NCI-H146 (cell line): ENCODE results near the gene PEX6.
"Not testable (repeated sequence)": the region's sequence is repeated elsewhere in the genome, so short reads cannot be mapped to it uniquely, and the experiment has no call there.

Experiments used
- DNase-seq: peaks from one replicate; lab custom pipeline; 2025; lab: John Stamatoyannopoulos, UW

PEX6 gene

GRCh38 chr6:42998205-42998604 is 19.2 kb upstream of the PEX6 start:
- not testable (repeated sequence) for DNase-seq

- no peak for DNase-seq
Measured at GRCh38 chr6:42996513-42996912, 17.5 kb upstream of the PEX6 start.

GRCh38 chr6:42993445-42993844 is 14.5 kb upstream of the PEX6 start:
- DNase-seq, result no peak

GRCh38 chr6:42989923-42990322 is 10.9 kb upstream of the PEX6 start:
- no peak for DNase-seq

GRCh38 chr6:42988486-42989020 is 9.6 kb upstream of the PEX6 start:
- no peak for DNase-seq

- DNase-seq, result no peak
Measured at GRCh38 chr6:42987533-42988451, 8.8 kb upstream of the PEX6 start.

- no peak for DNase-seq
Measured at GRCh38 chr6:42984924-42985475, 6.0 kb upstream of the PEX6 start.

- DNase-seq, result peak; percentile 100
Measured at GRCh38 chr6:42984001-42984923, 5.3 kb upstream of the PEX6 start, which contains the start of gene PPP2R5D. TSS of gene PPP2R5D (plus strand) at chr6:42984570. CDS start at chr6:42984678, 108 bp downstream.

- DNase-seq, result no peak
Measured at GRCh38 chr6:42981836-42982235, 2.9 kb upstream of the PEX6 start.

GRCh38 chr6:42979523-42980177 is 669 bp upstream of the PEX6 start:
- no peak for DNase-seq

GRCh38 chr6:42978487-42978838 is 518 bp downstream of the PEX6 start:
- DNase-seq, result peak; percentile 65

- DNase-seq, result no peak
Measured at GRCh38 chr6:42974919-42975505, 4.0 kb downstream of the PEX6 start.

- DNase-seq, result no peak
Measured at GRCh38 chr6:42973926-42974325, 5.1 kb downstream of the PEX6 start.

- no peak for DNase-seq
Measured at GRCh38 chr6:42971746-42972327, 7.1 kb downstream of the PEX6 start.

- no peak for DNase-seq
Measured at GRCh38 chr6:42970871-42971612, 7.9 kb downstream of the PEX6 start.

GRCh38 chr6:42969934-42970333 is 9.0 kb downstream of the PEX6 start:
- DNase-seq, result no peak

GRCh38 chr6:42969431-42969830 is 9.6 kb downstream of the PEX6 start:
- no peak for DNase-seq

- DNase-seq, result no peak
Measured at GRCh38 chr6:42968783-42969182, 10.2 kb downstream of the PEX6 start.

GRCh38 chr6:42968126-42968701 is 10.8 kb downstream of the PEX6 start:
- no peak for DNase-seq

GRCh38 chr6:42967228-42967627 is 11.8 kb downstream of the PEX6 start:
- no peak for DNase-seq
